Measurements from ENCODE around the gene IFNL2. TPM values are rescaled to one million over a fixed set of nuclear protein-coding genes. Genes with fewer than 3 reads are reported as not detected.

Gene IFNL2
- total RNA-seq, 1 donor: not detected

- H2AFZ ChIP-seq (ENCODE audit: low read length): no peak overlapping the region
- no peak overlapping the region for H3K27ac ChIP-seq (ENCODE audit: low read depth, low read length)
- peak; percentile 86 for DNase-seq (ENCODE audit: insufficient read length, low spot score, missing footprints)
- H3K36me3 ChIP-seq (ENCODE audit: insufficient read depth, low read length): no peaks in the 10 kb centered on the region
- peaks cover 30% of the 10 kb centered on the region for H3K27me3 ChIP-seq (ENCODE audit: insufficient read depth, low read length)
- no peak overlapping the region for H3K4me3 ChIP-seq (ENCODE audit: insufficient read depth, low read length)
- H4K20me1 ChIP-seq (ENCODE audit: insufficient read depth, low read length): no peaks in the 10 kb centered on the region
- TF ChIP-seq CTCF (IDR thresholded peaks at IDR 0.05; ENCODE audit: extremely low read depth, low read depth, low read length): no peak
- H3K9me3 ChIP-seq (ENCODE audit: low read depth, low read length): no peaks in the 10 kb centered on the region
- H3K4me1 ChIP-seq (ENCODE audit: insufficient read depth, low read length): no peaks in the 10 kb centered on the region
- H3K4me2 ChIP-seq (ENCODE audit: insufficient read depth, low read length): no peak overlapping the region
- H3K79me2 ChIP-seq (ENCODE audit: insufficient read depth, low read length): no peaks in the 10 kb centered on the region
These were observed 21.1 kb upstream of the IFNL2 start for GRCh38 chr19:39246951-39247669.

- Histone ChIP-seq H2AFZ (ENCODE audit: low read length) (no peak overlapping the region), H3K4me3 (ENCODE audit: insufficient read depth, low read length) (no peak overlapping the region), H3K4me1 (ENCODE audit: insufficient read depth, low read length) (no peaks in the 10 kb centered on the region), H3K36me3 (ENCODE audit: insufficient read depth, low read length) (no peaks in the 10 kb centered on the region), H4K20me1 (ENCODE audit: insufficient read depth, low read length) (no peaks in the 10 kb centered on the region), H3K79me2 (ENCODE audit: insufficient read depth, low read length) (no peaks in the 10 kb centered on the region), H3K9me3 (ENCODE audit: low read depth, low read length) (no peaks in the 10 kb centered on the region), H3K27ac (ENCODE audit: low read depth, low read length) (no peak overlapping the region), H3K4me2 (ENCODE audit: insufficient read depth, low read length) (no peak overlapping the region), H3K27me3 (ENCODE audit: insufficient read depth, low read length) (peaks cover 36% of the 10 kb centered on the region)
- no peak for TF ChIP-seq CTCF (IDR thresholded peaks at IDR 0.05; ENCODE audit: extremely low read depth, low read depth, low read length)
- peak; percentile 68 for DNase-seq (ENCODE audit: insufficient read length, low spot score, missing footprints)
These were observed 20.2 kb upstream of the IFNL2 start for GRCh38 chr19:39247701-39248664.

- Histone ChIP-seq H3K27me3 (ENCODE audit: insufficient read depth, low read length) (peaks cover 40% of the 10 kb centered on the region), H3K79me2 (ENCODE audit: insufficient read depth, low read length) (no peaks in the 10 kb centered on the region), H3K36me3 (ENCODE audit: insufficient read depth, low read length) (no peaks in the 10 kb centered on the region), H2AFZ (ENCODE audit: low read length) (no peak within 1 kb of the TSS), H3K9me3 (ENCODE audit: low read depth, low read length) (no peaks in the 10 kb centered on the region), H3K4me2 (ENCODE audit: insufficient read depth, low read length) (no peak within 1 kb of the TSS), H3K4me1 (ENCODE audit: insufficient read depth, low read length) (no peaks in the 10 kb centered on the region), H4K20me1 (ENCODE audit: insufficient read depth, low read length) (no peaks in the 10 kb centered on the region), H3K27ac (ENCODE audit: low read depth, low read length) (no peak within 1 kb of the TSS), H3K4me3 (ENCODE audit: insufficient read depth, low read length) (no peak within 1 kb of the TSS)
- DNase-seq (ENCODE audit: insufficient read length, low spot score, missing footprints): no peak
- TF ChIP-seq CTCF (IDR thresholded peaks at IDR 0.05; ENCODE audit: extremely low read depth, low read depth, low read length): no peak
These were observed 19.4 kb upstream of the IFNL2 start, which contains the start of gene IFNL4 for GRCh38 chr19:39248806-39249205. Gene IFNL4, minus strand, starts transcription at chr19:39248856.

- TF ChIP-seq CTCF (IDR thresholded peaks at IDR 0.05; ENCODE audit: extremely low read depth, low read depth, low read length): no peak
- Histone ChIP-seq H3K9me3 (ENCODE audit: low read depth, low read length) (no peaks in the 10 kb centered on the region), H4K20me1 (ENCODE audit: insufficient read depth, low read length) (no peaks in the 10 kb centered on the region), H3K4me1 (ENCODE audit: insufficient read depth, low read length) (no peaks in the 10 kb centered on the region), H3K36me3 (ENCODE audit: insufficient read depth, low read length) (no peaks in the 10 kb centered on the region), H3K4me2 (ENCODE audit: insufficient read depth, low read length) (no peak overlapping the region), H3K27ac (ENCODE audit: low read depth, low read length) (no peak overlapping the region), H2AFZ (ENCODE audit: low read length) (no peak overlapping the region), H3K4me3 (ENCODE audit: insufficient read depth, low read length) (no peak overlapping the region), H3K27me3 (ENCODE audit: insufficient read depth, low read length) (peaks cover 40% of the 10 kb centered on the region), H3K79me2 (ENCODE audit: insufficient read depth, low read length) (no peaks in the 10 kb centered on the region)
- DNase-seq (ENCODE audit: insufficient read length, low spot score, missing footprints): no peak
These were observed 17.1 kb upstream of the IFNL2 start for GRCh38 chr19:39251081-39251480.

All from osteoblast (primary cell).